Fibroblast of lung (primary cell): ENCODE data around the gene KRT2. TPM values are rescaled to one million over a fixed set of nuclear protein-coding genes. Genes with fewer than 3 reads are reported as not detected.
A peak's percentile ranks its signal among the peaks of the same experiment; 100 is the strongest.

Experiments used
- DNase-seq, 2 donors: peaks; one replicate each; pipeline versions ENCODE4 v3.0.0 to v3.0.0-alpha.2; 2010; ENCODE audit warnings: low read depth in 2 of 2
- H2AFZ ChIP-seq: 2 replicates; pipeline ENCODE4 v1.5.1; 2012; ENCODE audit warnings: low read length, control low read depth, inconsistent platforms
- H3K27ac ChIP-seq: 2 replicates; pipeline ENCODE4 v1.5.1; 2011; ENCODE audit warnings: low read length, control low read depth; ENCODE audit not compliant: insufficient read depth
- H3K27me3 ChIP-seq: 2 replicates; pipeline ENCODE4 v1.5.1; 2011; ENCODE audit warnings: mild to moderate bottlenecking, low read length; ENCODE audit not compliant: control insufficient read depth, insufficient read depth
- H3K36me3 ChIP-seq: 2 replicates; pipeline ENCODE4 v1.5.1; 2011; ENCODE audit warnings: low read length; ENCODE audit not compliant: control insufficient read depth, insufficient read depth
- H3K4me1 ChIP-seq: 2 replicates; pipeline ENCODE4 v1.5.1; 2011; ENCODE audit warnings: low read length; ENCODE audit not compliant: control insufficient read depth, insufficient read depth; ENCODE audit errors: extremely low read depth
- H3K4me2 ChIP-seq: 2 replicates; pipeline ENCODE4 v1.5.1; 2011; ENCODE audit warnings: low read length, control low read depth; ENCODE audit not compliant: insufficient read depth; ENCODE audit errors: extremely low read depth
- H3K4me3 ChIP-seq, 4 experiments: fragments of 200-600 bp in 1 of 4; sonication (generic) in 1 of 4; replicated peaks in 1 of 4; 2 replicates each; pipeline ENCODE4 v1.5.1; 2011 to 2016; ENCODE audit warnings: low read length in 4 of 4, low read depth in 3 of 4, mild to moderate bottlenecking in 3 of 4, control low read depth in 2 of 4, inconsistent platforms in 1 of 4, mixed read lengths in 1 of 4; ENCODE audit not compliant: insufficient read depth in 1 of 4; ENCODE audit errors: control extremely low read depth in 1 of 4
- H3K79me2 ChIP-seq: 2 replicates; pipeline ENCODE4 v1.5.1; 2012; ENCODE audit warnings: mild to moderate bottlenecking, low read length, inconsistent platforms; ENCODE audit not compliant: control insufficient read depth, insufficient read depth
- H3K9ac ChIP-seq: 2 replicates; pipeline ENCODE4 v1.5.1; 2011; ENCODE audit warnings: mild to moderate bottlenecking, low read length, control low read depth; ENCODE audit not compliant: insufficient read depth
- H3K9me3 ChIP-seq: 2 replicates; pipeline ENCODE4 v1.5.1; 2012; ENCODE audit warnings: low read depth, low read length; ENCODE audit not compliant: control insufficient read depth, insufficient read depth
- H4K20me1 ChIP-seq: 2 replicates; pipeline ENCODE4 v1.5.1; 2011; ENCODE audit warnings: low read length; ENCODE audit not compliant: control insufficient read depth, insufficient read depth; ENCODE audit errors: extremely low read depth
- CTCF ChIP-seq, 2 donors: IDR thresholded peaks in 1 of 2; conservative IDR thresholded peaks in 1 of 2; 1 replicate in 1 of 2; 2 replicates in 1 of 2; pipeline ENCODE4 v1.5.1; 2011 to 2012; ENCODE audit warnings: low read length in 2 of 2, control low read depth in 1 of 2, inconsistent platforms in 1 of 2, low read depth in 1 of 2, mild to moderate bottlenecking in 1 of 2
- EZH2 ChIP-seq: IDR thresholded peaks from 2 replicates; pipeline ENCODE4 v1.5.1; 2012; ENCODE audit warnings: low read length, control low read depth, mild to moderate bottlenecking; ENCODE audit errors: missing control alignments
- polyA plus RNA-seq, 2 donors: library from polyadenylated mRNA; depleted of rRNA in 1 of 2; stranded (reverse) in 1 of 2; unstranded in 1 of 2; fragments of >200 nt; gene quantifications; 2 replicates each; pipeline ENCODE4 v1.2.1, GENCODE V29; 2011 to 2012; ENCODE audit warnings: missing spikeins in 1 of 2
- total RNA-seq: library from RNA; depleted of rRNA; stranded (reverse); fragments of >200 nt; gene quantifications from 2 replicates; pipeline ENCODE4 v1.2.1, GENCODE V29; 2014

The KRT2 gene
- total and polyA plus RNA-seq, 2 donors (not counting 1 experiment from before 2014, with no cell fraction given), result not detected

GRCh38 chr12:52615208-52615868, 36.7 kb downstream of the KRT2 start:
- no peaks in the 10 kb centered on the region for H3K4me1 ChIP-seq
- no peak overlapping the region for H3K27ac ChIP-seq
- H3K9me3 ChIP-seq, result no peaks in the 10 kb centered on the region
- peak in 1 of 2 donors; percentile 27 for DNase-seq
- no peak for TF ChIP-seq CTCF (conservative IDR thresholded peaks at IDR 0.05 in 1 of 2, IDR thresholded peaks at IDR 0.05 in 1 of 2; ENCODE audit: low read depth in 1 of 2, low read length in 2 of 2)
- TF ChIP-seq EZH2, result no peak
- no peaks in the 10 kb centered on the region for H3K79me2 ChIP-seq
- H3K4me3 ChIP-seq, result no peak overlapping the region
- no peak overlapping the region for H2AFZ ChIP-seq
- peaks cover 2% of the 10 kb centered on the region for H4K20me1 ChIP-seq
- no peaks in the 10 kb centered on the region for H3K36me3 ChIP-seq
- H3K9ac ChIP-seq, result no peak overlapping the region
- H3K27me3 ChIP-seq, result no peaks in the 10 kb centered on the region
- no peak overlapping the region for H3K4me2 ChIP-seq

- peaks cover 3% of the 10 kb centered on the region for H3K27me3 ChIP-seq
- H3K9ac ChIP-seq, result no peak overlapping the region
- no peak overlapping the region for H3K4me3 ChIP-seq
- no peaks in the 10 kb centered on the region for H3K4me1 ChIP-seq
- no peak overlapping the region for H3K27ac ChIP-seq
- H3K4me2 ChIP-seq, result no peak overlapping the region
- H4K20me1 ChIP-seq, result peaks cover 2% of the 10 kb centered on the region
- no peaks in the 10 kb centered on the region for H3K36me3 ChIP-seq
- TF ChIP-seq EZH2 (no peak), CTCF (conservative IDR thresholded peaks at IDR 0.05 in 1 of 2, IDR thresholded peaks at IDR 0.05 in 1 of 2; ENCODE audit: low read depth in 1 of 2, low read length in 2 of 2) (no peak)
- DNase-seq, result no peak
- H3K9me3 ChIP-seq, result no peaks in the 10 kb centered on the region
- no peaks in the 10 kb centered on the region for H3K79me2 ChIP-seq
- no peak overlapping the region for H2AFZ ChIP-seq
These were observed 37.4 kb downstream of the KRT2 start for GRCh38 chr12:52614381-52615207.

GRCh38 chr12:52613384-52614030, 38.5 kb downstream of the KRT2 start:
- DNase-seq, result no peak
- no peak for TF ChIP-seq EZH2
- no peak for TF ChIP-seq CTCF (conservative IDR thresholded peaks at IDR 0.05 in 1 of 2, IDR thresholded peaks at IDR 0.05 in 1 of 2; ENCODE audit: low read depth in 1 of 2, low read length in 2 of 2)
- no peak overlapping the region for H3K27ac ChIP-seq
- H3K27me3 ChIP-seq, result peaks cover 3% of the 10 kb centered on the region
- H3K4me3 ChIP-seq, result no peak overlapping the region
- H3K9me3 ChIP-seq, result no peaks in the 10 kb centered on the region
- H3K4me2 ChIP-seq, result no peak overlapping the region
- no peak overlapping the region for H2AFZ ChIP-seq
- H3K36me3 ChIP-seq, result no peaks in the 10 kb centered on the region
- no peak overlapping the region for H3K9ac ChIP-seq
- peaks cover 2% of the 10 kb centered on the region for H4K20me1 ChIP-seq
- no peaks in the 10 kb centered on the region for H3K4me1 ChIP-seq
- no peaks in the 10 kb centered on the region for H3K79me2 ChIP-seq
